H7 (cell line): ENCODE measurements around the gene CHSY3. TPM values are rescaled to one million over a fixed set of nuclear protein-coding genes. Genes with fewer than 3 reads are reported as not detected.
A peak's percentile ranks its signal among the peaks of the same experiment; 100 is the strongest.
"Not testable (repeated sequence)": the region's sequence is repeated elsewhere in the genome, so short reads cannot be mapped to it uniquely, and the experiment has no call there.

Experiments used
- DNase-seq: peaks from one replicate; pipeline ENCODE4 v3.0.0; 2012
- H3K27me3 ChIP-seq: 2 replicates; pipeline ENCODE4 v1.6.0; 2011; ENCODE audit warnings: mild to moderate bottlenecking, low read length; ENCODE audit not compliant: control insufficient read depth, insufficient read depth
- H3K36me3 ChIP-seq: replicated peaks from 2 replicates; pipeline ENCODE4 v1.5.1; 2011; ENCODE audit warnings: low read length; ENCODE audit not compliant: control insufficient read depth, insufficient read depth
- H3K4me3 ChIP-seq: 2 replicates; pipeline ENCODE4 v1.5.1; 2011; ENCODE audit warnings: low read depth, mild to moderate bottlenecking, control low read depth, low read length, moderate library complexity; ENCODE audit not compliant: insufficient read depth
- total RNA-seq: library from RNA; depleted of rRNA; stranded (reverse); fragments of >200 nt; shearing (Covaris generic); gene quantifications from 2 replicates; pipeline ENCODE4 v1.2.3, GENCODE V29; 2014

Gene CHSY3
- total RNA-seq, 1 experiment from 2014 or later = 0.55 TPM

GRCh38 chr5:130158036-130158435 lies 253.8 kb downstream of the CHSY3 start:
- Histone ChIP-seq H3K27me3 (no peaks in the 10 kb centered on the region), H3K4me3 (no peak overlapping the region), H3K36me3 (no peaks in the 10 kb centered on the region)
- no peak for DNase-seq

GRCh38 chr5:130159968-130160367 lies 255.7 kb downstream of the CHSY3 start:
- no peak for DNase-seq
- Histone ChIP-seq H3K27me3 (peaks cover 1% of the 10 kb centered on the region; the same call in 1 of the 2 replicates), H3K36me3 (no peaks in the 10 kb centered on the region), H3K4me3 (no peak overlapping the region)

GRCh38 chr5:130164966-130165365 lies 260.7 kb downstream of the CHSY3 start:
- Histone ChIP-seq H3K27me3 (peaks cover 2% of the 10 kb centered on the region; the same call in 1 of the 2 replicates), H3K36me3 (no peaks in the 10 kb centered on the region), H3K4me3 (no peak overlapping the region)
- no peak for DNase-seq

- Histone ChIP-seq H3K36me3 (no peaks in the 10 kb centered on the region), H3K4me3 (no peak overlapping the region), H3K27me3 (peaks cover 2% of the 10 kb centered on the region; the same call in 1 of the 2 replicates)
- peak; percentile 36 for DNase-seq
Measured at GRCh38 chr5:130166839-130167490, 262.7 kb downstream of the CHSY3 start.

- H3K27me3 ChIP-seq = peaks cover 2% of the 10 kb centered on the region; the same call in 1 of the 2 replicates
- H3K36me3 ChIP-seq = no peaks in the 10 kb centered on the region
- no peak for DNase-seq
- no peak overlapping the region for H3K4me3 ChIP-seq
Measured at GRCh38 chr5:130168211-130168610, 263.9 kb downstream of the CHSY3 start.

GRCh38 chr5:130171699-130172098 lies 267.4 kb downstream of the CHSY3 start:
- Histone ChIP-seq H3K27me3 (no peaks in the 10 kb centered on the region), H3K36me3 (no peaks in the 10 kb centered on the region), H3K4me3 (no peak overlapping the region)
- no peak for DNase-seq

GRCh38 chr5:130183115-130183514 lies 278.9 kb downstream of the CHSY3 start:
- Histone ChIP-seq H3K4me3 (no peak overlapping the region), H3K36me3 (no peaks in the 10 kb centered on the region), H3K27me3 (no peaks in the 10 kb centered on the region)
- no peak for DNase-seq

- Histone ChIP-seq H3K4me3 (no peak overlapping the region), H3K36me3 (no peaks in the 10 kb centered on the region), H3K27me3 (no peaks in the 10 kb centered on the region)
- DNase-seq = no peak
Measured at GRCh38 chr5:130189961-130190360, 285.7 kb downstream of the CHSY3 start.

GRCh38 chr5:130198927-130199326 lies 294.7 kb downstream of the CHSY3 start:
- no peaks in the 10 kb centered on the region for H3K27me3 ChIP-seq
- no peaks in the 10 kb centered on the region for H3K36me3 ChIP-seq
- DNase-seq = peak; percentile 28

GRCh38 chr5:130206686-130207085 lies 302.4 kb downstream of the CHSY3 start:
- Histone ChIP-seq H3K27me3 (no peaks in the 10 kb centered on the region), H3K36me3 (no peaks in the 10 kb centered on the region), H3K4me3 (no peak overlapping the region)
- no peak for DNase-seq

More at GRCh38 chr5:130198927-130199326, 294.7 kb downstream of the CHSY3 start:
- no peak overlapping the region for H3K4me3 ChIP-seq

GRCh38 chr5:130213607-130214006 lies 309.3 kb downstream of the CHSY3 start:
- Histone ChIP-seq H3K4me3 (no peak overlapping the region), H3K27me3 (no peaks in the 10 kb centered on the region), H3K36me3 (no peaks in the 10 kb centered on the region)
- DNase-seq = no peak

- Histone ChIP-seq H3K27me3 (no peaks in the 10 kb centered on the region), H3K4me3 (no peak overlapping the region), H3K36me3 (no peaks in the 10 kb centered on the region)
- no peak for DNase-seq
Measured at GRCh38 chr5:130216286-130216685, 312.0 kb downstream of the CHSY3 start.

GRCh38 chr5:130222573-130222972 lies 318.3 kb downstream of the CHSY3 start:
- Histone ChIP-seq H3K36me3 (no peaks in the 10 kb centered on the region), H3K27me3 (no peaks in the 10 kb centered on the region), H3K4me3 (no peak overlapping the region)
- DNase-seq = no peak

- DNase-seq, H3K27me3 ChIP-seq, H3K36me3 ChIP-seq, H3K4me3 ChIP-seq: not testable (repeated sequence)
Measured at GRCh38 chr5:130226556-130226955, 322.3 kb downstream of the CHSY3 start.

GRCh38 chr5:130227699-130228098 lies 323.4 kb downstream of the CHSY3 start:
- no peak overlapping the region for H3K4me3 ChIP-seq
- H3K36me3 ChIP-seq = no peaks in the 10 kb centered on the region
- no peaks in the 10 kb centered on the region for H3K27me3 ChIP-seq
- no peak for DNase-seq

- H3K4me3 ChIP-seq = no peak overlapping the region
- no peaks in the 10 kb centered on the region for H3K36me3 ChIP-seq
- no peaks in the 10 kb centered on the region for H3K27me3 ChIP-seq
- no peak for DNase-seq
Measured at GRCh38 chr5:130231786-130232185, 327.5 kb downstream of the CHSY3 start.
